Calu3 (cell line): ENCODE measurements around the gene GALNS. TPM values are rescaled to one million over a fixed set of nuclear protein-coding genes. Genes with fewer than 3 reads are reported as not detected.
A peak's percentile ranks its signal among the peaks of the same experiment; 100 is the strongest.

ENCODE experiments used
- BruUV-seq: library from RNA; stranded (reverse); fragments of 400-500 nt; replicated peaks from 2 replicates; lab custom pipeline; 2021; lab: Mats Ljungman, UMichigan
- CTCF ChIA-PET: fragments of 300-600 bp; sonication (Branson Sonifier 250); formaldehyde crosslinking; loops from one replicate; lab custom pipeline; 2022; ENCODE audit warnings: antibody characterized with exemption; lab: Charles Lee
- DNase-seq: peaks from one replicate; pipeline ENCODE4 v3.0.0; 2022
- H3K27ac Mint-ChIP-seq: one replicate; pipeline ENCODE4 v1.8.0; 2022; ENCODE audit warnings: mixed read lengths; ENCODE audit not compliant: unreplicated experiment
- H3K27me3 Mint-ChIP-seq: one replicate; pipeline ENCODE4 v1.8.0; 2022; ENCODE audit warnings: mixed read lengths; ENCODE audit not compliant: unreplicated experiment
- H3K36me3 Mint-ChIP-seq: one replicate; pipeline ENCODE4 v1.8.0; 2022; ENCODE audit warnings: mild to moderate bottlenecking, moderate library complexity, mixed read lengths; ENCODE audit not compliant: insufficient read depth, unreplicated experiment
- H3K4me1 Mint-ChIP-seq: one replicate; pipeline ENCODE4 v1.8.0; 2022; ENCODE audit warnings: mild to moderate bottlenecking, low read depth, mixed read lengths; ENCODE audit not compliant: unreplicated experiment
- H3K4me3 Mint-ChIP-seq: one replicate; pipeline ENCODE4 v1.8.0; 2022; ENCODE audit warnings: mild to moderate bottlenecking, low read depth, moderate library complexity, mixed read lengths; ENCODE audit not compliant: unreplicated experiment
- H3K9me3 Mint-ChIP-seq: one replicate; pipeline ENCODE4 v1.8.0; 2022; ENCODE audit warnings: low read depth, mixed read lengths; ENCODE audit not compliant: unreplicated experiment
- intact Hi-C: fragments of 100-400 bp; cut with micrococcal nuclease; formaldehyde crosslinking; loops from one replicate; pipeline ENCODE4 v1.10.0; 2022; ENCODE audit not compliant: unreplicated experiment
- total RNA-seq: library from RNA; stranded (reverse); gene quantifications from 2 replicates; pipeline ENCODE4 v1.2.3, GENCODE V29; 2022
- TF ChIP-seq, protein P1 (sequence below): fragments of 200-600 bp; IDR thresholded peaks from one replicate; pipeline ENCODE4 v1.8.0; 2022; ENCODE audit warnings: antibody characterized with exemption; ENCODE audit not compliant: unreplicated experiment

The GALNS gene
- total RNA-seq, 1 experiment from 2014 or later: 50.4 TPM

DNA sequence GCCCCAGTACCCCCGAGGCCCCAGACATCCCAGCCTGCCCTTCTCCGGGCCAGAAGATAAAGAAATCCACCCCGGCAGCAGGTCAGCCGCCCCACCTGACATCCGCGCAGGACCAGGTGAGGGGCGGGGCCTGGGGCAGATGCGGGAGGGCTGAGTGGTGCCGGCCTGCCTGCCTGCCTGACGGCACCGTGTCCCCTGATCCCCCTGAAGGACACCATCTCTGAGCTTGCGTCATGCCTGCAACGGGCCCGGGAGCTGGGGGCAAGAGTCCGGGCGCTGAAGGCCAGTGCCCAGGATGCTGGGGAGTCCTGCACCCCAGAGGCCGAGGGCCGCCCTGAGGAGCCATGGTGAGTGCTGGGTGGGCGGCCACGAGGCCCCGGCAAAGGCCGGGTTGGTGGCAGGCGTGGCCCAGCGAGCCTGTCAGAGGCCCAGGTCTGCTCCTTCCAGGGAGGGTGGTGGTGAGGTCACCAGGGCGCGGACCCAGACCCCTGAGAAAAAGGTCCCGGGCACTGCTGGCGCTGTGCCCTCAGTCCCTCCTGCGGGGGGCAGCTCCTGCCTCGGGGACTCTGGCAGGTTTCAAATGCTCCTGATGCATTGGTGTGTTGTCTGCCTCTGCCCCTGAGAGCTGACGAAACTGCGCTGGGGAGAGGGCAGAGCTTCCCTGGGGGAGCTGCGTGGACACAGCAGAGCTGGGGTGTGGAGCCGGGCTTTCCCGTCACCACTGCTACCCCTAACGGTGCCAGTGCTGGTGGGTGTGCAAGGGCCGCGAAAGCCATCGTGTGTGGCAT is 52.0 kb downstream of the GALNS start:
- Mint-ChIP-seq H3K27ac (peak overlapping the region; percentile 54), H3K4me1 (peaks cover 1% of the 10 kb centered on the region), H3K36me3 (peaks cover 74% of the 10 kb centered on the region), H3K4me3 (peak overlapping the region; percentile 80), H3K9me3 (no peaks in the 10 kb centered on the region), H3K27me3 (no peaks in the 10 kb centered on the region)
- intact Hi-C loops: no loop called here
- TF ChIP-seq, protein P1, sequence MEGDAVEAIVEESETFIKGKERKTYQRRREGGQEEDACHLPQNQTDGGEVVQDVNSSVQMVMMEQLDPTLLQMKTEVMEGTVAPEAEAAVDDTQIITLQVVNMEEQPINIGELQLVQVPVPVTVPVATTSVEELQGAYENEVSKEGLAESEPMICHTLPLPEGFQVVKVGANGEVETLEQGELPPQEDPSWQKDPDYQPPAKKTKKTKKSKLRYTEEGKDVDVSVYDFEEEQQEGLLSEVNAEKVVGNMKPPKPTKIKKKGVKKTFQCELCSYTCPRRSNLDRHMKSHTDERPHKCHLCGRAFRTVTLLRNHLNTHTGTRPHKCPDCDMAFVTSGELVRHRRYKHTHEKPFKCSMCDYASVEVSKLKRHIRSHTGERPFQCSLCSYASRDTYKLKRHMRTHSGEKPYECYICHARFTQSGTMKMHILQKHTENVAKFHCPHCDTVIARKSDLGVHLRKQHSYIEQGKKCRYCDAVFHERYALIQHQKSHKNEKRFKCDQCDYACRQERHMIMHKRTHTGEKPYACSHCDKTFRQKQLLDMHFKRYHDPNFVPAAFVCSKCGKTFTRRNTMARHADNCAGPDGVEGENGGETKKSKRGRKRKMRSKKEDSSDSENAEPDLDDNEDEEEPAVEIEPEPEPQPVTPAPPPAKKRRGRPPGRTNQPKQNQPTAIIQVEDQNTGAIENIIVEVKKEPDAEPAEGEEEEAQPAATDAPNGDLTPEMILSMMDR: no peak
- no TSS peak for BruUV-seq
- CTCF ChIA-PET: no interaction called here
- DNase-seq: peak; percentile 76

DNA sequence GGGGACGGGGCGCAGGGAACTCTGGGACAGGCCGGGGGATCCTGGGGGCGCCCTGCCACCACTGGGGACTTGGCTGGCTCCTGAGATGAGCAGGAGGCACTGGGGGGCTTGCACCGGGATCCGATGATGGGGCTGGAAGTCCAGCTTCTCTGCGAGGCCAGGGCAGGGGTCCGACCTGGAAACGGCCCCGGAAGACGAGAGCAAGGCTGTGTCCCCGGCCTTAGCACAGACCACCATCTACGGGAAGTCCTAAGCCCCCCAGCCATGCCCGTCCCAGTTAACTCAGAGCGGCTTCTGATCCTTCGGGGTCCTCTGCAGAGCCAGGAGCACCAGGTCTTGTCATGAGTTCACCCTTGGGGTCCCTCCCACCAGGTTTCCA is 52.6 kb downstream of the GALNS start:
- BruUV-seq: TSS peak; percentile 53
- Mint-ChIP-seq H3K4me1 (no peaks in the 10 kb centered on the region), H3K4me3 (peak overlapping the region; percentile 80), H3K36me3 (peaks cover 68% of the 10 kb centered on the region), H3K27me3 (no peaks in the 10 kb centered on the region), H3K27ac (peak overlapping the region; percentile 54), H3K9me3 (no peaks in the 10 kb centered on the region)
- CTCF ChIA-PET: no interaction called here
- intact Hi-C loops: no loop called here
- DNase-seq: no peak
- TF ChIP-seq, protein P1: no peak

DNA sequence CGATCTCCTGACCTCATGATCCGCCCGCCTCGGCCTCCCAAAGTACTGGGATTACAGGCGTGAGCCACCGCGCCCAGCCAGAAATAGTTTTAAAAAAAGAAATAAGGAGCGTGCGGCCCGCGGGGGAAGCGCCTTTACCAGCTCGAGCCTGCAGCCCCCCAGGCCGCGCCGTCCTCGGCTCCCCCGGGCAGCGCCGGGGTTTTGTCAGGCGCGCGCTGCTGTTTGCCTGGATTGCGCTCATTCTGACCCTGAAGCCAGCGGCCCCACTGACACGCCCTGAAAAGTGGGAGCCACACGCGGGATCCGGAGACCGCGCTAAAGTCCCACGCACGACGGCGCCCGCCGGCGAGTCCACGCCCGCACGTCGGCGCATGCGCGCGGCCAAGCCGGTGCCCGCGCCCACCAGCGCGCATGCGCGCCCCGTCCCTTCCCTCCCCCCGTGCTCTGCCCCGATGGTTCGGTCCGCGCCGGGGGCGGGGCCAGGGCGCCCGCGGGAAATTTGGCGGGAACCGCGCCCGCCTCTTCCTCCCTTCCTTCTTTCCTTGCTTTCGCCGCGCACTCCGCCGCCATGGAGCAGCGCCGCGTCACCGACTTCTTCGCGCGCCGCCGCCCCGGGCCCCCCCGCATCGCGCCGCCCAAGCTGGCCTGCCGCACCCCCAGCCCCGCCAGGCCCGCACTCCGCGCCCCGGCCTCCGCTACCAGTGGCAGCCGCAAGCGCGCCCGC is 53.3 kb downstream of the GALNS start, which contains the start of gene CDT1:
TSS of gene CDT1 (plus strand) at position 526 of the 724 bp plus-strand sequence. CDS start at position 569, 43 bp downstream.
- BruUV-seq: no TSS peak
- TF ChIP-seq, protein P1: no peak
- Mint-ChIP-seq H3K36me3 (peaks cover 61% of the 10 kb centered on the region), H3K27me3 (no peaks in the 10 kb centered on the region), H3K4me3 (peak within 1 kb of the TSS; percentile 80), H3K9me3 (no peaks in the 10 kb centered on the region), H3K4me1 (no peaks in the 10 kb centered on the region), H3K27ac (peak within 1 kb of the TSS; percentile 54)
- CTCF ChIA-PET: no interaction called here
- peak; percentile 94 for DNase-seq
- intact Hi-C loops: no loop called here

DNA sequence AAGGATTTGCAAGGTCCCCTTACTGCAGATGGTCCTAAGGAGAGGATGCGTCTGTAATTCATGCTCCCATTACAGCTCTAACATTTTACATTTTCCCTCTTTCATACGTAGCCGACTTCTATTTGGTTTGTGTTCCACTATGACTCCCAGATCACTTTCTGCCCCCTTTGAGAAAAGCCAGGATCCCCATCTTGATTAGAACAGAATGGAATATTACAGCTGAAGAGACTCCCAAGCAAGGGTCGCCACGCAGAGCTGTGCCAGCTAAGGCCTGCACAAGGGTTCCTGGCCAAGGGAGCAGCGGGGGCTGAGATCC is 56.5 kb downstream of the GALNS start:
- BruUV-seq: no TSS peak
- intact Hi-C loops: no loop called here
- H3K4me1 Mint-ChIP-seq: no peaks in the 10 kb centered on the region
- CTCF ChIA-PET: no interaction called here
- H3K36me3 Mint-ChIP-seq: peaks cover 29% of the 10 kb centered on the region
- no peaks in the 10 kb centered on the region for H3K9me3 Mint-ChIP-seq
- no peak overlapping the region for H3K27ac Mint-ChIP-seq
- TF ChIP-seq, protein P1: no peak
- H3K4me3 Mint-ChIP-seq: no peak overlapping the region
- DNase-seq: no peak
- H3K27me3 Mint-ChIP-seq: no peaks in the 10 kb centered on the region
